Thyroid gland (tissue), 4 donors: ENCODE measurements around the gene CLSTN1.

ENCODE experiments used
- CTCF ChIP-seq, 6 experiments: fragments of 200-600 bp in 3 of 6; fragments of 450-650 bp in 3 of 6; sonication (generic) in 3 of 6; IDR thresholded peaks; one replicate each; pipeline ENCODE4 v1.5.1; 2016 to 2019; ENCODE audit warnings: antibody characterized with exemption in 6 of 6, mild to moderate bottlenecking in 2 of 6, inconsistent platforms in 1 of 6, moderate library complexity in 1 of 6
- POLR2A ChIP-seq, 2 donors: fragments of 450-650 bp; IDR thresholded peaks; one replicate each; pipeline ENCODE4 v1.6.1; 2017; ENCODE audit warnings: antibody characterized with exemption in 2 of 2, mild to moderate bottlenecking in 2 of 2, moderate library complexity in 1 of 2

- TF ChIP-seq CTCF (IDR thresholded peaks at IDR 0.05) (no peak), POLR2A (IDR thresholded peaks at IDR 0.05) (no peak)
Measured at GRCh38 chr1:9842073-9842711, 18.4 kb upstream of the CLSTN1 start.
